HG02798 (cell line): ENCODE results near the gene GATAD1.
"Not testable (repeated sequence)": the region's sequence is repeated elsewhere in the genome, so short reads cannot be mapped to it uniquely, and the experiment has no call there.

Experiments used
- ATAC-seq: cut with Tn5 transposase; IDR thresholded peaks from one replicate; pipeline ENCODE4 v1.9.1; 2021; ENCODE audit warnings: mild to moderate bottlenecking; ENCODE audit not compliant: unreplicated experiment, poor library complexity

GATAD1 gene

DNA sequence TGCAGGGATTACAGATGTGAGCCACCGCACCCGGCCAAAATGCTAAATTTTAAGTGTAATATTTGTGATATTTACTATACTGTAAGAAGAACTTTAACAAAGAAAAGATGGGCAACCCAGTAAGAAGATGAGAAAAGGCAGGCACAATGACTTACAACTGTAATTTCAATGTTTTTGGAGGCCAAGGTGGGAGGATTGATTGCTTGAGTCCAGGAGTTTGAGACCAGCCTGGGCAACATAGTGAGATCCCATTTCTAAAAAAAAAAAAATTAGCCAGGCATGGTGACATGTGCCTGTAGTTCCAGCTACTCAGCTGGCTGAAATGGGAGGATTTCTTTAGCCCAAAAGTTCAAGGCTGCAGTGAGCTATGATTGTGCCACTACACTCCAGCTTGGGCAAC, 11.7 kb upstream of the GATAD1 start:
- ATAC-seq: no peak

DNA sequence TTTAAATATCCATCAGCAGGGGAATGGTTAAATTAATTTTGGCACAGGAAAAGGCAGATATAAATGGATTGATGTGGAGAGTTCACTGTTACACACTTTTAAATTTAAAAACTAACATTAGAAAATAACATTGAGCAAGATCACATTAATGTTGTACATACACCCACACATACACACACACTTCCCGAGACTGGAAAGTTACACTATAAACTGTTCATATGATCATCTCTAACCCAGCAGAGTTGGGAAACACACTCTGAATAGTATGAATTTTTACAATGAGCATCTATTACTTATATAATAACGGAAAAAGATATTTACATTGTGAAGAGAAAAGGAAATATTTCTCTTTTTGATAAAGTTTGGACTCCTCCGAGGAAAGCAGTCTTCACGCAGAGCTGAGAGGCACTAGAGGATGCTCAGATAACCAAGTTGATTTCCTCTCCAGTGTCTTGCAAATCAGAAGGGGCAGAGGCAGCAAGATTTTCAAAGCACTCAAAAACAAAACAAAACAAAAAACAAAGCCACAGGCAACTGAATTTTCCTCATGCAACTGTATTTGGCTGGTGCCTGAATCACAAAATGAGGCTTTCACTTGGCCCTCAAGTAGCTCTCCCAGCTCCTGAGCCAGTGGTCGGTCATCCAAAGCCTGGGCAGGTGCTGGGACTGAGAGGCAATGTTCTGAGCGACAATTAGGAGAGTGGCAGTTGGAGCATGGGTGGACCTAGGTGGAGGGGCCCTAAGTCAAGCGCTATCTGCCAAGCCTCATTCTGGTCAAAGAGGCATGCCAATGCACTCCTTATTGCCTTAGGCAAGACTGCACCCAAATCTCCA, 10.5 kb upstream of the GATAD1 start:
- no peak for ATAC-seq

DNA sequence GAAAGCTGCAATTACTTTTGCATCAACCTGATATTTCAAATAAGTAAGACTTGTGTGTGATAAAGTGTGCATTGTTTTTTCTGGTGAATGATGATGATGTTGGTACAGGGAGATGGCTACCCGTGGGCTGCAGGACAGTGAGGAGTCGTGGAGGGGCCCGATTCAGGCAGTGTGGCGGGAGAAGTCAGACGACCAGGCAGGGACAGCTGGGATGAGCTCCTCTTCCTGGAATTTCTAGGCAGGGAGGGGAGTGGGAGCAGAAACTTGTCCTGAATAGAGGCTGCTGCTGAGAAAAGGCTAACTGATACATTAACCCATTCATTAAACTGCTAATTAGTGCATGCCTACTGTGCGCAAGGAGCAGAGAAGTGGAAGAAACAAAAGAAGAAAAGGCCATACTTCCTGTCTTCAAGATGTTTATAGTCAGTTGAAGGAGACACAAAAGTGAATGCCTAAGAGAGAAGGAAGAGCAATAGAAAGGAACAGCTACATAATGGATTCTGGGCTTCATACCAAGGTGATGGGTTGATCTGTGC, 9.3 kb upstream of the GATAD1 start:
- ATAC-seq: no peak

DNA sequence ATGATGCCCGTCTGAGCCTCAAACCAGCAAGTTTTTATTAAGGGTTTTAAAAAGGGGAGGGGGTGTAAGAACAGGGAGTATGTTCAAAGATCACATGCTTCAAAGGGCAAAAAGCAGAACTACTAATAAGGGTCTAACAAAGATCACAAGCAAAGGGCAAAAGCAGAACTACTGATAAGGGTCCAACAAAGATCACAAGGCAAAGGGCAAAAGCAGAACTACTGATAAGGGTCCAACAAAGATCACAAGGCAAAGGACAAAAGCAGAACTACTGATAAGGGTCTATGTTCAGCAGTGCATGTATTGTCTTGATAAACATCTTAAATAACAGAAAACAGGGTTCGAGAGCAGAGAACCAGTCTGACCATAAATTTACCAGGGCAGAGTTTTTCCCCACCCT, 4.6 kb upstream of the GATAD1 start:
- ATAC-seq: not testable (repeated sequence)

DNA sequence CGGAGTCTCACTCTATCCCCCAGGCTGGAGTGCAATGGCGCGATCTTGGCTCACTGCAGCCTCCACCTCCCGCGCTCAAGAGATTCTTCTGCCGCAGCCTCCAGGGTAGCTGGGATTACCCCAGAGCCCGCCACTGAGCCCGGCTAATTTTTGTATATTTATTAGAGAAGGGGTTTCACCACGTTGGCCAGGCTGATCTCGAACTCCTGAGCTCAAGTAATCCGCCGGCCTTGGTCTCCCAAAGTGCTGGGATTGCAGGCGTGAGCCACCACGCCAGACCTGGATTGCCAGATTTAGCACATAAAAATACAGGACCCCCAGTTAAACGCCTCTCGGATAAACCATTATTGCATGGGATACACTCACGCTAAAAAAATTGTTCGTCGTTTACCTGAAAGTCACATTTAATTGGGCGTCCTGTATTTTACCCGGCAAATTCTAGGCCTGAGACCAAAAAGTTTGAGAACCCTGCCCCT, 375 bp upstream of the GATAD1 start:
- no peak for ATAC-seq

DNA sequence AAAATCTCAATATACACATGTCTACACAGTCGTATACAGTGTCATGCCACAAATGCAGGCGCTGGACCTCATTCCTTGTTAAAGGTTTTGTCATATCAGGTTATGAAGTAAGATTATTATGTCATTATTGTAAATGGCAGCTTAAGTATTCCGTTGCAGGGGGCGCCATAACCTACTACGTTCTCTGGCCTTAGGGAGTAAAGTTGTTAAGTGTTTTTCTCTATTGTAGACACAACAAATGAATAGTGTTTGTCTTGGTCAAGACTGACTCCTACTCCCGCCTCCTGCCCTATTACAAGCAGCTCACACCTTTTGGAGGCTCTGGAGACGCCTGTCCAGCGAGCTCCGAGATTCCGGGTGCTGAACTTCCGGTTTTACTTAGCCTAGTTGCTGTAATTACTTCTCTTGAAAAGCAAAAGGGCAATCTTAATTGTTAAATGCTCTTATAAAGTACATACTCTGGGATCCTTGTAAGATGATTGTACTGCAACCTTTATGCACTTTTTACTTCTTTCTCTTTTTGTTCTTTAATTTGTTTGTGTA, 994 bp downstream of the GATAD1 start:
- ATAC-seq: peak; percentile 50

DNA sequence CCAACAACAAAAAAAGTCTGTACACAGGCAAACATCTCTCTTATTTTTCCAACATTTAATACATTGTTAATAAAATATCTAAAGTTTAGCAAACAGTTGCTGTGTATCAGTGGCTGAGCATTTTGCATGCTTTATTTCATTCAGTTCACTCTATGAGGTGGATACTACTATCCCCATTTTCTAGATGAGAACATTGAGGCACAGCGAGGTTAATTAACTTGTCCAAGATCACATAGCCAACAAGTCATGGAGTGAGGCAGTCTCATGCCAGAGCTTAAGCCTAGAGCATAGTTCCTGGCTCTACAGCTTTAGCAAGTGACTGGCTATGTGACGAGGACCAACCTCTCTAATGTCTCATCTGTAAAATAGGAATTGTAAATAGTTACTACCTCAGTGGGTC, 4.4 kb downstream of the GATAD1 start:
- ATAC-seq: no peak

DNA sequence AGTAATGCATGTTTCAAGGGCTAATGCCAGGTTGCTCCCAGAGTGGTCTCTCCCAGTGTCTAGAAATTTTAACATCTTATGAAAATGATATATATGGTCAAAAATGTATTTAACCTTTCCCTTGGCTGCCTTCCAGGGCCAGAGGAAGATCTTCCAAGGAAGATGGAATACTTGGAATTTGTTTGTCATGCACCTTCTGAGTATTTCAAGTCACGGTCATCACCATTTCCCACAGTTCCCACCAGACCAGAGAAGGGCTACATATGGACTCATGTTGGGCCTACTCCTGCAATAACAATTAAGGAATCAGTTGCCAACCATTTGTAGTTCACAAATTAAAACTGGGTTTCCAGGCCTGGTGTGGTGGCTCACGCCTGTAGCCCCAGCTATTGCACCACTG, 9.0 kb downstream of the GATAD1 start:
- no peak for ATAC-seq

DNA sequence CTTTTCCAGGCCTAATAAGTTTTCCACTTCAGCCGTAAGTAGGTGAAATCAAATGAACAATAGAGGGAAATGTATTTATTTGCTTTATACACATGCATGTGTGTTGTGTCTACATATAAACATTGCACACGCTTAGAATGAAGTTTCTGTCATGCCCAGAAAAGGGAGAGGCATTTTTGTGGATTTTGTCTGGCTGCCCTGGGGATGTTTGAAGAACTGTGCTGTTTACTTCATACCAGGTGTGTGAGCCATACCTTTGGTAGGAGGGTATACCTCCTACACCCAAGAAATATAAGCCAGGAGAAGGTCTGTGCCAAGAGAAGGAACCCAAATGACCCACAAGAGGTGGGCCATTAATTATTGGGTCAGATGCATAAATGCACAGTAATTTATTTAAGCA, 12.8 kb downstream of the GATAD1 start:
- no peak for ATAC-seq

DNA sequence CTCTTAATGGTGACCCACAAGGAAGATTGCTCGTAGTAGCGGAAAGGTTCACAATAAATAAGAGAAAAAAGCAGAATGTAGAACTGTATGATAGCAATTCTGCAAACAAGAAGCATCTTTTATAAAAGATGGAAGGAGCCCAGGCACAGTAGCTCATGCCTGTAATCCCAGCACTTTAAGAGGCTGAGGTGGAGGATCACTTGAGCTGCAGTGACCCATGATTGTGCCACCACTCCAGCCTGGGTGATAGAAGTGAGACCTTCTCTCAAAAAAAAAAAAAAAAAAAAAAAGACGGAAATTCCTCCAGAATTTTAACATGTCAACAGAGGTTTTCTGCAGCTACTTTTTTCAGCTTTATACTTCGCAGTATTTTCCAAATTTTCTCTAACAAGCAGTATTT, 13.2 kb downstream of the GATAD1 start:
- ATAC-seq: no peak

DNA sequence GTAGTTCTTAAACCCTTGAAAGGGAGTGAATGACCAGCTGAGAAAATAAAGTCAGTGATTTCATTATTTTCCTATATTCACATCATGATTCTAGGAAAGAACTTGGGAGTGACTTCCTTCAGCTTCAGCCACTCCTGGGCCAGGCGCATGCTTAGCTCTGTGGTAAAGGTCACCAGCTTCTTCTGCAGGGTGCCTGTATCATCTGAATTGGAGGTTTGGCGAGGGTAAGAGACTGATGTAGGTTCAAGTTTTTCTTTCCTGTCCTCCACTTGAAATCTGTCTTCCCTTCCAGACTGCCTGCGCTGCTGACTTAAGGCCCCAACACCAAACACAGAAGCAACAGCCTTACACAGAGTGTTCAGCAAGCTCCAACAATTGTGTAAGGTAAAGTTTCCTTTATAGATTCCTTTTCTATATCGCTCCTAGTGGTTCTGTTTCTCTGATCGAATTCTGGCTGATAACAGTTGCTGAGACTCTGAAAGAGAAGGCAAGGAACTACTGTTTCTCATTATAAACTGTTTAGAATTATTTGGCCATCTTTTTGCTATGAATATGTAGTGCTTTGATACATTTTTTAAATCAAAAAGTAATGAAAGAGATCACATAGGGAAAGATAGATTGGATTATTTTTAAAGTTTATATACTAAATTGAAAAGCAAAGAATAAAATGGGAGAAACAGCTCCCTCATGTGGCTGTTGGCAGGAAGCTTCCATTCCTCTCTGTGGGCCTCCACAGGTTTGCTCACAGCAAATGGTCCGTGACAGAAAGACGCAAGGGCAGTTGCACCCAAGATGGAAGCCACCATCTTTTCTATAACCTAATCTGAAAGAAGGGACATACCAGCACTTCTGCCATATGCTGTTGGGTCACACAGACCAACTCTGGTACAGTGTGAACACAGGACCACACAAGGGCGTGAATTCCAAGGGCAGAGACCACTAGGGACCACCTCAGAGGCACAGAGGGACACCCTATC, 14.0 kb downstream of the GATAD1 start:
- ATAC-seq: peak; percentile 78

DNA sequence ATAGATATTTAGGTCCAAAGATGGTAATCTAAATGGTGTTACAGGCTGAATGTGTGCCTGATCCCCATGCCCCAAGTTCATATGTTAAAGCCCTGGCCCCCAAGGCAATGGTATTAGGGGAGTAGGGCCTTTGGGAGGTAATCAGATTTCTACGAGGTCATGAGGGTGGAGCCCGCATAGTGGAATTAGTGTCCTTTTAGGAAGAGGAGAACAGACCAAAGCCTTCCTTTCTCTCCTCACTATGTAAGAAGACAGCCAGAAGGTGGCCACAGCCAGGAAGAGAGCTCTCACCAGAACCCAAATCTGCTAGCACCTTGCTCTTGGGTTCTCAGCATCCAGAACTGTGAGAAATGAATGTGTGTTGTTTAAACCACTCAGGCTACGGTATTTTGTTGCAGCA, 15.3 kb downstream of the GATAD1 start:
- ATAC-seq: no peak

DNA sequence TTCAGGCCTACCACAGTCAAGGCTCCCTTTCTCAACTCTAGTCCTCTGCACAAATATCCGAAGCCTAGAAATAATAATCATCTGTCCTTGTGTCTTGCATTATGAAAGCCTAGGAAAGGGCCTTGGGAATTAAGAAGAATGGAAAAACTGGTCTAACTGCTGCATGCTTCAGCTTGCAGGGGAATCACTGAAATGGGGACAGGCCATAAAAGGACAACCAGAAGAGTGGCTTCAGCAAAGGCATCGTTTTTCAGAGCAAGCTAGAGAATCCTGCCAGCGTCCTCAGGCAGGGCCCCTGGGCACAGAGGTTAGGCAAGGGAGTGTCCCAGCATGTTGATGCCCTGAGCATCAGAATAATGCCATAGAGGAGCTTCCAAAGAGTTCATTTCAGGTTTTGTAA, 17.2 kb downstream of the GATAD1 start:
- no peak for ATAC-seq

DNA sequence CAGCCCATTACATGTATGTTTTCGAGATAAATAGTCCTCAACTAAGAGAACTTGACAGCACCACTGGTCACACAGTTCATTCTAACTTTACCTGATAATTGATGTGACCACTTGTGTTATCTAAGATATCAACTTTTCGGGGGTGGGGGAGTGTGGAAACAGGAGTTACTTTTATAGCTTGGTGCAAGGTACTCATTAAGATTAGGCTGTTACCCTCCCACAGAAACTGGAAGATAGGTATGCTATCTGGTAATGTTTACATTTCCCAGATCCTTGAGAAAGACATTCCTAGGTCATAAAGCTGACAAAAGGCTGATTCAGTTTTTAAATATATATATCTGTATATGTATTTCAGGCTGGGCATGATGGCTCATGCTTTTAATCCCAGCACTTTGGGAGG, 19.4 kb downstream of the GATAD1 start:
- no peak for ATAC-seq

DNA sequence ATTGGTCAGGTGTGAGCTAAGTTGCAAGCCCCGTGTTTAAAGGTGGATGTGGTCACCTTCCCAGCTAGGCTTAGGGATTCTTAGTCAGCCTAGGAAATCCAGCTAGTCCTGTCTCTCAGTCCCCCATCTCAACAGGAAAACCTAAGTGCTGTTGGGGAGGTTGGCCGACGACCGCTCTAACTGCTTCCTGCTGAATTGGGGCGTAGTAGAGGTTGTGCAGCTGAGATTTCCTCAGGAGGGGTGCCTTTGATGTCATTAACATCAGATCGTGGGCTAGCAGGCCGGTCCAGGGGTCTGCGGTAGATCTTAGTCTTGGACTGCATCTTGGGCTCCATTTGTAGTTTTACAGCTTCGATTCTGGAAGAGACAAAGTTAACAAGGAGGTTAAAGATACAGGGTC, 21.3 kb downstream of the GATAD1 start:
- ATAC-seq: not testable (repeated sequence)

DNA sequence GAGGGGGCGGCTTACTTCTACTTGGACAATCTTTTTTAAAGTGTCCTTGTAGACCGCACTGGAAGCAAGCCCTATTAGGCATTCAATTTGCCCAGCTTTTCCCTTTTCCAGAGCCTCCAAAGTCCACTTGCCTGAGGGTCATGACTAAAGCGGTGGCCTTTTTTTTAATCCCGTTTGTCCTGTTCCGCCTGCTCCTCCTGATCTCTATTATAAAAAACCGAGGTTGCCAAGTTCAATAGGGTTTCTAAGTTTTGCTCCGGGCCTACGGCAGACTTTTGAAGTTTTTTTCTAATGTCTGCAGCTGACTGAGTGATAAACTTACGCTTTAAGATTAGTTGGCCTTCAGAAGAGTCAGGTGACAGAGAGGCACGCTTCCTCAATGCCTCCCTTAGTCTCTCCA, 26.7 kb downstream of the GATAD1 start:
- not testable (repeated sequence) for ATAC-seq

DNA sequence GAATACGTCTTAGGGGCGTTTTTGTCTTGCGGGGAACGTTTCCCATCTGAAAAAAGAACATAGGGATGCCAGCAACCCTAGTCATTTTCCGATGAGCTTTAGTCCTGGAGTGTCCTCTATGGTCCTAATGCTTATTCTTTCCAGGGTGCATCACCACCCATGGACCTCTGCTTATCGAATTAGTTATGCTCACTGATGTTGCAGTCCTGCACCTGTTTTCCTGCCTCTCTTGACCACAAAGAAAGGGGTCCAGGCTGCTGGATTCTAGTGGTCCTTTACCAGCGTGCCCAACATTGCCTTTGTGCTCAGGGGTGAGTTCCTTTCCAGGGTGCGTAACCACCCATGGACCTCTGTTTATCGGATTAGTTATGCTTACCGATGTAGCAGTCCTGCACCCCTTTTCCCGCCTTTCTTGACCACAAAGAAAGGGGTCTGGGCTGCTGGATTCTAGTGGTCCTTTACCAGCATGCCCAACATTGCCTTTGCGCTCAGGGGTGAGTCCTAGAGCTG, 28.0 kb downstream of the GATAD1 start:
- ATAC-seq: not testable (repeated sequence)

DNA sequence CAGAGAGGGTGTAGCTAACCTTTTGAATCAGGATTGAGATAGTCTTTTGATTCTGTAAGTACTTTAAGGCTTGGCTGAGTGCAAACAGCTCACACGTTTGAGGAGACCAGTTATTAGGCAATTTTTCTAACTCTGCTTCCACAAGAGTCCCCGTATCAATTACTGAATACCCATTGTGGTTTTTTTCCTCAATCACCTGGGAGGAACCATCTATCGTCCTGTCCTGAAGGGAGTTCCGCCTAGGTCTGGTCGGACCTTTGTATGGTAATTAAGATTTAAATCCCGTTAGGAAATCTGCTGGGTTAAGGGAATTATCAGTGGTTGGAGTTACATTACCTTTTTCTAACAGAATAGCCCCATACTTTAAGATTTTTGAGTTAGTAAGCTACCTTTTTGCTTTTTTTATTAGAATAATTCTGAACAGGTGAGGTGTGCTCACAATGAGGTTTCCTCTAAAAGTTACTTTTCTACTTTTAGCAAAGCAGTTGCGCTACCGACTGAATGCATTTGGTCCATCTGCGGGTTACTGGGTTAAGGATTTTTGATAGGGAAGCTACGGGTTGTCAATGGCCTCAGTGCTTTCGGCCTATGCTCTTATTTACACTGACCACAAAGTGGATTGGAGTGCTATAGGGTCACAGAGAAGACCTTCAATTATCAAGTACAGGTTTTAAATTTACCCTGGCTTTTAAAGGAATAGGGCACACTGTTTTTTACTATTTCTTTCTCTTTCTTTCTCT, 28.7 kb downstream of the GATAD1 start:
- not testable (repeated sequence) for ATAC-seq

DNA sequence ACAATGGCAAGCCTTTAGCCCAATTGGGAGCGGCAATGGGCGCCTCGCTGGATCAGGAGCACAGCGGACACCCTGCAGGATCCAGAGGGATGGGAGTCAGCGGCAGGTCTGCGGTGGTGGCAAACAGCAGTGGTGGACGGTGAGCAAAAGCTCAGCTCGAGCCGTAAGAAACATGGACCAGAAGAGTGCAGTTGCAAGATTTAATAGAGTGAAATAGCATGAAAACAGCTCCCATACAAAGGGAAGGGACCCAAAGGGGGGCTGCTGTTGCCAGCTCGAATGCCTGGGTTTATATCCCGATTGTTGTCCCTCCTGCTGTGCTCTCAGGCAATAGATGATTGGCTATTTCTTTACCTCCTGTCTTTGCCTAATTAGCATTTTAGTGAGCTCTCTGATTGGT, 30.4 kb downstream of the GATAD1 start, which contains the start of gene ERVW-1:
TSS of gene ERVW-1 (minus strand) at position 266 of the 400 bp plus-strand sequence. CDS start 7,565 bp downstream, outside the sequence.
- not testable (repeated sequence) for ATAC-seq

DNA sequence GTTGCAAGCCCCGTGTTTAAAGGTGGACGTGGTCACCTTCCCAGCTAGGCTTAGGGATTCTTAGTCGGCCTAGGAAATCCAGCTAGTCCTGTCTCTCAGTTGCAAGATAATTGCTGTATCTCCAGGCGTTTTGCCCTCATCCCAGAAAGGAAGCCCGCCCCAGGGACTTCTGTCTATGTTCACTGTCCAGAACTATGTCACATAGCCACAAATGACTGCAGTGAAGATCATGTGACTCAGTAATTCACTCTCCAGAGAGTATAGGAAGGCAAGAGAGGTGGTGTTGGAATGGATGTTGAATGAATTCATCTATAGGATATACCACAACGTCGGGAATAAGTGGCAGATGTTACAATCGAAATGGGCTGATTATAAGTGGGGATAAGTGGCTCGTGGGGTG, 30.8 kb downstream of the GATAD1 start:
- ATAC-seq: no peak
